Measurements from ENCODE around the gene AP3D1. TPM values are rescaled to one million over a fixed set of nuclear protein-coding genes. Genes with fewer than 3 reads are reported as not detected.

The AP3D1 gene
- total RNA-seq, 4 donors from 2014 or later, result 101 to 189 (median 152) TPM

- in situ Hi-C loops (cut with MboI; ENCODE audit: low pct_ligation_motif_present in 1 of 4, low pct_unique_long_range_greater_than_20kb in 1 of 4, low sequenced_read_pairs in 3 of 4), result no loop called here
- TF ChIP-seq CTCF (IDR thresholded peaks at IDR 0.05) (no peak), EP300 (IDR thresholded peaks at IDR 0.05; ENCODE audit: low read depth) (no peak), POLR2AphosphoS5 (IDR thresholded peaks at IDR 0.05) (no peak), POLR2A (IDR thresholded peaks at IDR 0.05) (no peak)
- Histone ChIP-seq H3K4me3 (no peak overlapping the region), H3K27me3 (no peaks in the 10 kb centered on the region), H3K27ac (no peak overlapping the region), H3K9me3 (no peaks in the 10 kb centered on the region), H3K36me3 (no peaks in the 10 kb centered on the region), H3K4me1 (peaks cover 5 to 24% (median 7%) of the 10 kb centered on the region in 4 donors)
- intact Hi-C loops (cut with DNase I; ENCODE audit: low total_unique reads), result no loop called here
- DNase-seq, result no peak
- WGBS, 2 donors (ENCODE audit: low coverage in 1 of 2), result 92% methylated on average over 15 of the region's 15 CpGs; no CpG with 5 or more reads in 1 of the 2 donors
Measured at GRCh38 chr19:2144190-2144589, 7.2 kb downstream of the AP3D1 start.

GRCh38 chr19:2142173-2142829 lies 9.1 kb downstream of the AP3D1 start:
- H3K4me1 ChIP-seq, result peaks cover 0 to 6% (median 0%) of the 10 kb centered on the region in 4 donors
- H3K9me3 ChIP-seq, result no peaks in the 10 kb centered on the region
- no peak overlapping the region for H3K27ac ChIP-seq
- WGBS, 2 donors (ENCODE audit: low coverage in 1 of 2), result 95 to 100% methylated on average over 1 to 15 of the region's 15 CpGs
- no peak overlapping the region for H3K4me3 ChIP-seq
- no peaks in the 10 kb centered on the region for H3K27me3 ChIP-seq
- no peak for DNase-seq
- in situ Hi-C loops (cut with MboI; ENCODE audit: low pct_ligation_motif_present in 1 of 4, low pct_unique_long_range_greater_than_20kb in 1 of 4, low sequenced_read_pairs in 3 of 4) (no loop called here), intact Hi-C loops (cut with DNase I; ENCODE audit: low total_unique reads) (no loop called here)
- TF ChIP-seq POLR2AphosphoS5 (IDR thresholded peaks at IDR 0.05) (no peak), CTCF (IDR thresholded peaks at IDR 0.05) (no peak), EP300 (IDR thresholded peaks at IDR 0.05; ENCODE audit: low read depth) (no peak), POLR2A (IDR thresholded peaks at IDR 0.05) (no peak)
- peaks cover 0 to 11% (median 4%) of the 10 kb centered on the region in 4 donors for H3K36me3 ChIP-seq

- H3K27me3 ChIP-seq, result no peaks in the 10 kb centered on the region
- 80 to 85% methylated on average over 2 to 14 of the region's 14 CpGs for WGBS, 2 donors (ENCODE audit: low coverage in 1 of 2)
- no peak overlapping the region for H3K4me3 ChIP-seq
- intact Hi-C loops (cut with DNase I; ENCODE audit: low total_unique reads) (no loop called here), in situ Hi-C loops (cut with MboI; ENCODE audit: low pct_ligation_motif_present in 1 of 4, low pct_unique_long_range_greater_than_20kb in 1 of 4, low sequenced_read_pairs in 3 of 4) (no loop called here)
- no peaks in the 10 kb centered on the region for H3K4me1 ChIP-seq
- no peak for TF ChIP-seq EP300 (IDR thresholded peaks at IDR 0.05; ENCODE audit: low read depth)
- no peak for TF ChIP-seq CTCF (IDR thresholded peaks at IDR 0.05)
- TF ChIP-seq POLR2AphosphoS5 (IDR thresholded peaks at IDR 0.05), result no peak
- TF ChIP-seq POLR2A (IDR thresholded peaks at IDR 0.05), result no peak
- H3K36me3 ChIP-seq, result peaks cover 0 to 23% (median 4%) of the 10 kb centered on the region in 4 donors
- H3K9me3 ChIP-seq, result no peaks in the 10 kb centered on the region
- no peak overlapping the region for H3K27ac ChIP-seq
- no peak for DNase-seq
Measured at GRCh38 chr19:2140138-2140569, 11.2 kb downstream of the AP3D1 start.

- Histone ChIP-seq H3K27me3 (no peaks in the 10 kb centered on the region), H3K27ac (no peak overlapping the region), H3K4me3 (no peak overlapping the region), H3K4me1 (no peaks in the 10 kb centered on the region), H3K9me3 (no peaks in the 10 kb centered on the region), H3K36me3 (peaks cover 0 to 23% (median 4%) of the 10 kb centered on the region in 4 donors)
- in situ Hi-C loops (cut with MboI; ENCODE audit: low pct_ligation_motif_present in 1 of 4, low pct_unique_long_range_greater_than_20kb in 1 of 4, low sequenced_read_pairs in 3 of 4) (no loop called here), intact Hi-C loops (cut with DNase I; ENCODE audit: low total_unique reads) (no loop called here)
- TF ChIP-seq CTCF (IDR thresholded peaks at IDR 0.05) (no peak), POLR2A (IDR thresholded peaks at IDR 0.05) (no peak), EP300 (IDR thresholded peaks at IDR 0.05; ENCODE audit: low read depth) (no peak), POLR2AphosphoS5 (IDR thresholded peaks at IDR 0.05) (no peak)
- WGBS, 2 donors (ENCODE audit: low coverage in 1 of 2), result 85 to 100% methylated on average over 2 to 22 of the region's 22 CpGs
- no peak for DNase-seq
Measured at GRCh38 chr19:2139385-2140137, 11.8 kb downstream of the AP3D1 start.

All from transverse colon (tissue), 4 donors.